HG02763 (cell line): ENCODE measurements around the gene DCC.

ENCODE experiments used
- ATAC-seq: cut with Tn5 transposase; IDR thresholded peaks from one replicate; pipeline ENCODE4 v1.9.1; 2021; ENCODE audit warnings: mild to moderate bottlenecking, moderate library complexity; ENCODE audit not compliant: unreplicated experiment

The DCC gene

DNA sequence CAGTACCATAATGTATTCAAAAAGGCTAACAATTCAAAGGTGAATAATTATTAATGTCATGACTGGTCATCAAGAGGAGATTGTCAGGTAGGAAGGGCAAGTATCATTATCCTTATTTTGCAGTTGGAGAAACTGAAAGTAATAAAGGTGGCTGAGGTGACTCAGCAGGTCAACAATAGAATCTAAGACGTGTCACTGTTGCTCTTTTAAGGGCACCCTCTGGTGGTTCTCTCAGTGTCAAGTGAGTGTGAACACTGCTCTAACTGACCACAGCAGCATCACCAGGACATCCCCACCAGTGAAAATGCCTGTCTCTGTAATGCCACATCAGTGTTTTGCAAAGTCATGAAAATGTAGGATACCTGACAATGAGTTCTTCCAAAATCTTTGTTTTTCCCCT lies 69.7 kb downstream of the DCC start:
- peak; percentile 98 for ATAC-seq

DNA sequence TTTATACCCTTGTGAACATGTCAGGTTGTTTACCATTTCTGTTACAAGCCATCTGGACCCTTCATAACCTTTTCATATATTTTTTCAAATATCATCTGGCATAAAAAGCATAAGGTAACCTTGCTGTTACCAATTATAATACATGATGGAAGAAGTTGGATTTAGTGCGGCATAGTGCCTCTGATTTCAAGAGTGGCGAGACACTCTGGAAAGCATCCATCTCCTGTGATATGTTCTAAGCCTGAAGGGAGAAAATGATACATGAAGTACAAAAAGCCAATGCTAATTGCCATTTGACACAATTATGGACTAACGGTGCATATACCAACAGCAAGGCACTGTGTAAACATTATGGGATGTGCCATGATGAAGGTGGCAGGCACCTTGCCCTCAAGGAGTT lies 75.1 kb downstream of the DCC start:
- ATAC-seq: no peak

DNA sequence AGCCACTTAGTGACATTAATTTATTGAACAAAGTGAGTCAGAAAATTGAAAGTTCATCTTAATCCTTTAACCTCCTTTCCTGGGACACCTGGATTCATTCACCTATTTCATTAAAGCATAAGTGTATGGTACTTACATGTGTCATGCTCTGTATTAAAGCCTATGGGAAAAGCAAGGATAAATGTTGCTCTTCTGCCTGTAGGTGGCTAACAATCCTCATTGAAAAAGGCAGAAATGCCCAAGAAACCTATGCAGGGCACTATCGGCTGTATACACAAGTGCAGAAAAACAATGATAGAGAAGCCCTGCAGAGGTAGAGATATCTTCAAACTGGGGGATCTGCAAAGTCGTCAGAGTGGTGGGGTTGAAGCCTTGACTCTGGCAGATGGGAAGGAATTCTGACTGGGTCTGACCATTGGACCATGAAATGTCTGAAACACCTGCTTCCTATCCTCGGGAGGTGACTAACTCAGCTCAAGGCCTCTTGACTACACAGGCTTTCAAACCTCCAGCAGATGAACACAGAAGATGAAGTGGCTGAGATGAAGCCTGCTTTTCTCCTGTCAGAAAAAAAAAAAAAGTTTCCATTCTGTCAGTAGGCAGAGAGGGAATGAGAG lies 83.1 kb downstream of the DCC start:
- ATAC-seq: no peak

DNA sequence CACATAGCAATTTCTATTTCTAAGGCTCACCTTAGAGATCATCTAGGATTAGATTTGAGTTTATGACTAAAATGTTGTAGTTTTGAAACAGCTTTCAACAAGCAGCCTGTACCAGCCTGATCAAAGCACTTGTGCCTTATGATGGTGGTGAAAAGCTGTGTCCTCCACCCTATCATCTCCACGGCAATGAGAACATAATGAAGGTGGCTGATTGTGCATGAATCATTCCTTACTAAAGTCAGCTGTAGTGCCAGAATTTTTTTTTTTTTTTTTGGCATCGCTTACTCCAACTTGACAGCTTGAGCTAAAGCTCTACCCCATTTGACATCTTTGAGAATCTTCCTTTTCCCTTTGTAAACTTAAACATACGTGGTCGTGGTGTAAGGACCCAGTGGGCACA lies 86.0 kb downstream of the DCC start:
- ATAC-seq: no peak

DNA sequence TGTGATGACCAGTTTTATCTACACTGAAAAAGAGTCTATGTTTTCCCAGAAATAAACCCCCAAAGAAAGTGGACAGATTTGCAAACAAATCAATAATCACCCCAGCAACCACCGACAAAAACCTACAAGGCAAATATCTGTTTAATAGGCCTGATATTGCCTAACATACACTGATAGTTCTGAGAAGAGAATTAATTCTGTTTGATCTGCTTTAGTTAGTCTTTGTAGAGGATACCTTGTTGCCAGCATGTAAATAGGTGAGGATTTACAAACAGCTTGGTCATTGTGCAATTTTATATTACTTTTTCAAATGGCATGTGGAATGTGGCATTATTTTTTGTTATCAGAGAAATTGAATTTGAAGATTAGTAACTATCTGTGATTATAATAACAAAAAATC lies 86.5 kb downstream of the DCC start:
- no peak for ATAC-seq

DNA sequence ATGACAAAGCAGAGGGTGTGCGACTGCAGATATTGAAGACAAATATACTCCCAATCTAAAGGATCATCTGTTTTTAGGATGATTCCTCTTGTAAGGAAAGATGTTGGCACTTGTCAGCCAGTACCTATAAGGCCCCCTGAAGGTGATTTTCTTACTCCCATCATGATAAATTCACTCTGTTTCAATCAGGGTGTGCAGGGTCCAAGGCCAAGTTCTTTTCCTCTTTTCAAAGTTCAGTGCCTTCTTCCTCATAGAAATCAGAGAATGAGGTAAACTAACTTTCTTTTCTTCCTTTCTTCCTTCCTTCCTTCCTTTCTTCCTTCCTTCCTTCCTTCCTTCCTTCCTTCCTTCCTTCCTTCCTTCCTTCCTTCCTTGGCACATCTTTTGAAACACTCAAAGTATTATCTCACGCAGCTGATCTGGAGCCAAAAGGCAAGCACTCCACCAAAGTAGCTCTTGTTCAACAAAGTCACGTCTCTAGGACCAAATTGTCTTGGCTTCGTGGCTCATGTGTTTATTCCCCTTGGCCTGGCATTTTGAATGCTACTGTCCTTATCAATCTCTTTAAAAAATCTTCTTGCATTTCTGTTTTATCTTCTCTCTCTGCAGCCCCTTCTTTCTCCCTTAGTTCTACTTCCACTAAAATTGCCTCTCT lies 87.7 kb downstream of the DCC start:
- ATAC-seq: no peak

DNA sequence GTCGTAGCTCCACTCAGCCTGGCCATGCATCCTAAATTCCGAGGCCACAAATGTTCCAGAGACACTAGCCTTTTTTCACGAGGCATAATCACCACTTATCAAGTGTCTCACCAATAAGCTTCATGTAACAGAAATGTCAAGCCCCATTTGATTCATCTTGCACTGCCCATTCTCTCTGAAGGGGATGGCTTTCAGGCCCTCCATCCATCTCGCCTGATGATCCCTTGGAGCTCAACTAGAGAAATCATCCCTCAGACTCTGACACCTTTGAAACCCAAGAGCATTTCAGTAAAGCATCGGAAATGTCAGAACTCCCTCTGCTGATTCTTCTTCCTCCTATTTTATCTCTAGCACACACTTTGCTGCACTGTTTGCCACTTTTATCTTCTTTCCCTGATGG lies 91.7 kb downstream of the DCC start:
- ATAC-seq: no peak

DNA sequence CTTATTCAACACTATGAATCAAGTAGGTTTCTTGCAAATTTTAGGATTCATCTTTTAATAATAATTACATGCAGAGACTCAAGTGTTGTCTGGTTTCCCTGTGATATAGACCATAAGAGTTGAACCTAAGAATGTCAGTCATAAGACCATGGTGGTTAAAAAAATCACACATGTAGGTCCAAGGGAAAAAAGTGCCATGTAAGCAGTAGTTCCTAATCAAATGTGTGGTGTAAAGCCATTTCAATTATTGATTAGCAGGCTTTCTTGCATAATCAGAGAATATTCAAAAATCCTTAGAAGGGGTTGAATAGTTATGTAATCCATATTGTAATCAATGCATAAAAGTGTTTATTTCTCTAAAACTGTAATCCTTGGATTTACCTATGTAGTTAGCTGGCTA lies 93.8 kb downstream of the DCC start:
- no peak for ATAC-seq

DNA sequence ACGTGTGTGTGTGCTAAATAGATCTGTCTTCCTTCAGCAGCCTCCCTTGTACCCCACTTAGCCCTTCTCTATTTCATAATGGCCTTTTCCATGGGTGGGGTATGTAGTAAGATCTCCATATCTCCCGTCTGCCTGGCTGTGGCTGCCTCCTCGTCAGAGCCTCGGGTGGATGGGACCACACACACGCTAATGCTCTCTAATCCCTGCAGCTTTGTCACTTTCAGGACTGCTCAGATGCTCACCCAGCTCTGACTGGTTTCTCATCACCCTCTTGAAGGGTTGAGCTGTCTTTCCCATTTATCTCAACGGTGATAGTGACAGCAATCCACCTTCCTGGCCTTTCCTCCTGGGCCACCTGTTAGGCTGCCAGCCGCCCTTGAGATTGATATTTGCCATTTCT lies 95.3 kb downstream of the DCC start:
- no peak for ATAC-seq

DNA sequence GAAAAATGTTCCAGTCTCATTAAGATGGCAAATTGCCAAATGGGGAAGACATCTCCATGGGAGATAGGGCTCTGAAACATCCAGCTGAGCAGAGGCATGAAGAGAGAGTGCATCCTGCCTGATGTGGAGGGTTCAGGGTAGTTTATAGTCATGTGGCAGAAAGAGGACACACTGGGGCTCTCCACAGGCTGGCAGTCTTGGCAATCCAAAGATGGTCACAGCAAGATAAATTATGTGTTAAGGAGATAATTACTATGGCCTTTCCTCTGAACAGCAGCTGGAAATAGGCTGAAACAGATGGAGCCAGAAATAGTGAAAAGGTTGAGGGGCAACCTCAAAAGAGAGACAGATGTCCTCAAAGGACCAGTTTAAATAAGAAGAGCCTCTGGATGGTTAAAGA lies 97.2 kb downstream of the DCC start:
- ATAC-seq: no peak

DNA sequence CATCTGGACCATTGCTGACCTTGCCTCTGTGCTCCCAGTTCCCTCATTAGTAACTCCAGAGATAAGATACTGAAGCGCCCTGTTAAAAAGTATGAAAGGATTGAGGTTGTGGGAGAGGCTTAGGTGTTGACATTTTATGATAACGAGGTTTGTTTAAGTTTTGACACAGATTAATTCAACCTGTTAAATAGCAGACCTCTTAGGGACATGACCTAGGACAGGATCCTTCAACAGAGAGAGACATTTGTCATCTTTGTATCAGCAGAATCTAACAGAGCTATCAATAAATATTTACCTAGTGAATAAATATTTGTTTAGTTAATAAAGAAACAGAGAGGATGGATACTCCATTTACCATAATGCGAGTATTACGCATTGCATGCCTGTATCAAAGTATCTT lies 99.5 kb downstream of the DCC start:
- no peak for ATAC-seq

DNA sequence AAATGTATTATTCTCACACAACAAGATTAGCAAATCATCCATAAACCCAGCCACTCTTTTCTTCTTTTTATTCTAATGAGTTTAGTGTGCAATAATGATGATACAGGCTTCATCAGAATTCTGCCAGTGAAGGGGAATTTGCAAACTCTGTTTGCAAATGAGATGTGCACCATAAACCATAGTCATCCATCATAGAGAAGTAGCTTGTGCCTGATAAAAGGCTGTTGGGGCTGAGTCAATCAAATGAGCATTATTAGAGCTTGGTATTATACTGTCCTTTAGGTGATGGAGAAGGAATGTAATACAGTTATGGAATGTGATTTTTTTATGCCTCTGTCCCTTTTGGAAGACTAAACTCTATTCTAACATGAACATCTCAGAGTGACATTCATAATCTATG lies 101.8 kb downstream of the DCC start:
- ATAC-seq: no peak

DNA sequence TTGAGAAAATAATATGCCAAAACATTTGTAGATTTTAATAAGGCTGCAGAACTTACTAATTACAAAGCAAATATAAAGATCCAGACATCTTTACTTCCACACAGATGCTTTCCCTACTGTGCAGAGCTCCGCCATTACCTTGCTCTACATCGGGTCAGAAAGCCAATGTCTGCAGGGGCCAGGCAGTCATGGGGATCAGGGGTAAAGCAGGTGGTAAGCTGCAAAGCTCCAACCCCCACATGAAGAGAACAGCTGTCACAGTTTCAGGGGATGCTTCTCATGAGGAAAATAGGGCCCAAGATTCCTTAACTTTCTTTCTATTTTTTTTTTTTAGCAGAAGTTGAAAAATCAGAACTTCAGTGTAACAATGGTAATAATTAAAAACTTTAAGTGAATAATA lies 102.7 kb downstream of the DCC start:
- ATAC-seq: no peak

DNA sequence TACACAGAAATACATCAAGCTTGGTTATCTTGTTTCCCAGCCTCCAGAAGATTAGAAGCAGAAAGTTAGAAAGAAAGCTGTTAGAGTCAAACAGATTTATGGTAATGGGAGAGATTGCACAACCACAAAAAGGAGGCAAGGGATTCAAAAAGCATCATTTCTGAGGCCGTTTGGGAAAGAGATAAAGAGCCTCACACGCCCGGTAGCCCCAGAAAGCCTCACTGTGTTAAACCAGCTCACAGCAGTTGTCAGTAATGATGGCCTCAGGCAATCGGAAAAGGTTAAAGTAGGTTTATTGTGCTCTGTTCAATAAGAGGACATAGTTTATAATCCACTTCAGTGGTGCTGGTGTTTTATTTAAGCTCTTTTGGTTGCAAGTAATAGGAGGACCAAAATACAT lies 111.3 kb downstream of the DCC start:
- no peak for ATAC-seq

DNA sequence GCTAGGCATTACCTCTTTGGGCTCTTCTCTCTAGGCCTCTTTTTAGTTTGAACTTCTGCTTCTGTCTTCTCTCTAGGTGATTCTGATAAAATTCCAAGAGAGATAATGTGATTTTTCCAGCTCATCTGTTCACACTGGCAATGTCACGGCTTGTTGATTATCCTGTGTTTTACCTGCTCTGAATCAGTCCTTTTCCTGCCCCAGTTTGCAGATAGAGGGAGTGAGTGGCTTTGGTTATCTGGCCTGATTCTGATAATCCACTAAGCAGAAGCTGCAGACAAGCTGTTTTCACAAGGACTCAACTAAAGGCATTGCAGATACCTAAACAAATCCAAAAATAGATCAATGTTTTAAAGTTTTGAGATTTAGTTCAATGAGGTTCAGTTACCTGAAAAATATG lies 111.9 kb downstream of the DCC start:
- no peak for ATAC-seq

DNA sequence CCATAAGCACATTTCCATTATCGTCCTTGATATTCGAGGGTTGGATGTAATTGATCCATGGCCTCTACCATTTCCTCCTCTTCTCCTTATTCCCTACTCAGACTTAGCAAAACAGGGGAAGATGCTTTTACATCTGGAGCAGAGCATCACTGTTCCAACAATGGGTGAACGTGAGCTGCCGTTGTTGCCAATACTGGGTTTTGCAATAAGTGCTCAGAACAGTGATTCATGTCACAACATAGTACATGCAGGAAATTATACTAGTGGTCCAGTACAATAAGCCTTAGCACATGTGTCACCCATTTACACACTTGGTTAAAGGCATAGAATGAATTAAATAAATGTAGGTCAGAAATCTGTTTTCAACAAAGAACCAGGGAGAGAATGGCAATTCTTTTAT lies 112.4 kb downstream of the DCC start:
- ATAC-seq: no peak

DNA sequence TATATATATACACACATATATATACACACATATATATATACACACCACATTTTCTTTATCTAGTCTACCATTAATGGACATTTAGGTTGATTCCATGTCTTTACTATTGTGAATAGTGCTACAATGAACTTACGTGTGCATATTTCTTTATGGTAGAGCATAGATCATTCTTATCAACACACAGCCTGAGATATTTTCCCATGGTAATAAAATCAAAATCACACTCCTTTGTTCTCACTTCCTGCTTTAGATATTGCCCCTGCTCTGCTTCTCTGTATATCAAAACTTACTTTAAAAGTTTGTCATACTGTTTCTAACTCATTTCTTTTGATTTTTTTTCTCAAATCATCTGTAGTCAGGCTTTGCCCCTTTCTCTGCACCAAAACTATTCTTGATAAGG lies 119.9 kb downstream of the DCC start:
- ATAC-seq: no peak

DNA sequence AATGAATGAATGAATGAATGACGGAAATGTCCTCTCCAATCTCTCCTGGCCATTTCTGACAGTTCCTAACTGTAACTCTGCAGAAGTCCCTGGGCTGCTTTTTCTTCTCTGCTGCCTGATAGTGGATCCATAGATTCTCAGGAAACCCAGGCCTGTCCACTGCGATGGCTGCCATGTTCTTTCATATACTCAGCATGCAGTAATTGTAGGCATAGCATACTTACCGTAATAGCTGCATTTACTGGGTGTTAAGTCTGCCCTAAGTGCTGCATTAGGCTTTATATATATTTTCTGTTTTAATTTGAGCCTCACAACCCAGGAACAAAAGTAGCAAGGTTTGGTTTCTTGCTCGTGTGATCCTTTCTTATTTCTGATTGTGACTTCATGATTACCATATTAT lies 122.9 kb downstream of the DCC start:
- no peak for ATAC-seq

DNA sequence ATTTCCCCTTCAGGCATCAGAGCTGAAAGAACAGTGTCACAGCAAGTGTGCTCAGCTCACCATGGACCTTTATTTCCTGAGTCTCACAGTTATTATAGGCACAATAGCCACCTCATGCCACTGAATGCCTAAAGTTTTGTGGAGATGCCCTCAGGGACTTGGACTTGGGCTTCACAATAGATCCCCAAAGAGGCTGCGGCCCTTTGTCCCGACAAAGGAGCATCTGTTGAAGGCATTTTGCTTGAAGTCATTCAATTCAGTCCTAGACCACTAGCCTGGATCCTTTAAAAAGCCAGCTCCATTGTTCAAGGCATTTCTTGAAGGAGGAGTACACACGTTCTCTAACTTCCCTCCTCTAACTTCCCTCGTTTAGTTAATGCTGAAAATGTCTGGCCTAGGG lies 125.4 kb downstream of the DCC start:
- no peak for ATAC-seq

DNA sequence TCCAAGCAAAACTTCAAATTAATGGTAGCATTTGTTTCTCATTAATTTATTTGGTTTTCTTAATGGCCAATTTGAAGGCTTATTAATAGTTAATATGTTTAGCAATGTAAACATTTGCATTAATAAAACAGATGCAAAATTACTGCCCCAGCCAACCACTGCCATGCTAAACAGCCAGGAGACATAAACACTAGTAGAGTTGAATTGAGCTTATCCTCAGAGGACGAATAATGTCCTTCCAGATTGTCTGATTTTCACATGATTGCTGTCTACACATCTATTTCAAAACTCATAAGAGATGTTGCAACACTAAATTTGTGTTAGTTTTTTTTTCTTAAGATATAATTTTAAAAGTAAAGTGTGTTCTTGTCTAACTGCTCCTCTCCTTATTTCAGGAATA lies 128.5 kb downstream of the DCC start:
- ATAC-seq: no peak

DNA sequence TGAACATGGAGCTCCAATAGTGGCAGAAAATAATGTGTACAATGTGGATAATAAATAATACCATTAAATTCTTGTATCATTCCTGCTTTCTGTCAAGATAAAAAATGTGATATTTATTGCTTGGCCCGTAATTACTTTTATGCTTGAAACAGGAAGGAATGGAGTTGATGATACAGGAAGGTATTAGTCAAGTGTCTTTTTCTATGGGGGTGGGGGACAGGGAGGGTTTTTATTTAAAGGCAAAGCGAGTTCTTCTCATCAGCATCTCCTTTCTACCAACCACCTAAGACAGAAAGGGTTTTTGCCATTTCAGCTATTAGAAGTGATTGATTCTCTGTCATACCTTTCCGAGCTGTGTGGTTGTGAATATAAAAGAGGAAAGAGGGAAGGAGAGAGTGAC lies 135.3 kb downstream of the DCC start:
- no peak for ATAC-seq

DNA sequence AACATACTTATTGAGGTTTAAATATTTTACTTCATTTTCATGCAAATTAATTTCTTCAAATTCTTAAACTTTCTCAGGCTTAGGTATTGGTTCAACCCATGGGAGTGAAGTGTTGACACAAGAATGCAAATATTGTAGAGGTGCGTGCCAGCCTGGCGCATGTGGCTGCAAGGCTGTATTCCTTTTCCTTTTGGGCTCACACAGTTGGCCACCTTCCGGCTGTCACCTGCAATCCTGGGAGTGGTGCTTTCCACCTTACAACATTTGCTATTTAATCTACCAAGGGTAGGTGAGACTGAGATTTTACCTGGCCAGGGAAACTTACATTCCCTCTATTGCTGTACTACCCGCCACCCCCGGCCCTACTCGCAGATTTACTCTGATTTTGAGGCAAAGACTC lies 141.1 kb downstream of the DCC start:
- no peak for ATAC-seq

DNA sequence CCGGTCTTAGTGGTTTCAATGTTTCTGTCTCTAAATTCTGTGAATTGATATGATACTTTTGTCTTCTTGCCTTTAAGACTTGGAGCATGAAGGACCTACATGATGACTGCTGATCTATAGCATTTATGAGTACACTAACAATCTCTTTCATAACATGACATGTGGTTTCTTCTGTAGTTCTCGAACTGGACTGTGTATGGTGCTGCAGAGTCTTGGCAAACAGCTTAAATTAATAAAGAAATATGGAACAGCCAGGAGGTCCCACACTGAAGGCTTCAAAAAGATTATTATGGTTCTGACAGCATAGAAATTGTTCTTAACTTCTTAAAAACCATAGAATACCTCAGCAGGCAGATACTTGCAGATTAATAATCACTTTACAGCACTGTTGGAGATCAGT lies 145.0 kb downstream of the DCC start:
- ATAC-seq: no peak
